ENCODE results near the gene ADARB2.

GRCh38 chr10:1414893-1415292 is 322.4 kb downstream of the ADARB2 start:
- no peak for TF ChIP-seq ATF3 (IDR thresholded peaks at IDR 0.05)
- TF ChIP-seq CTCF (IDR thresholded peaks at IDR 0.05; ENCODE audit: low read depth, low read length, missing input control), result no peak
- no peak for TF ChIP-seq RXRA (IDR thresholded peaks at IDR 0.05)
- TF ChIP-seq GABPA (IDR thresholded peaks at IDR 0.05 in 1 of 2, conservative IDR thresholded peaks at IDR 0.05 in 1 of 2), result no peak
- TF ChIP-seq MAX (IDR thresholded peaks at IDR 0.05), result no peak
- no peak for TF ChIP-seq RAD21 (IDR thresholded peaks at IDR 0.05)
